Tibial nerve (tissue), 4 donors: ENCODE measurements around the gene TMEM234. TPM values are rescaled to one million over a fixed set of nuclear protein-coding genes. Genes with fewer than 3 reads are reported as not detected.
A peak's percentile ranks its signal among the peaks of the same experiment; 100 is the strongest.

Experiments
- DNase-seq, 2 donors: peaks; one replicate each; pipeline ENCODE4 v3.0.0-alpha.2; 2019; ENCODE audit warnings: low spot score in 2 of 2
- H3K27ac ChIP-seq, 4 donors: fragments of 200-600 bp; sonication (generic) in 3 of 4; one replicate each; pipeline ENCODE4 v1.5.1; 2017 to 2019; ENCODE audit warnings: mild to moderate bottlenecking in 1 of 4
- H3K27me3 ChIP-seq, 2 donors: fragments of 200-600 bp; sonication (generic) in 1 of 2; one replicate each; pipeline versions ENCODE4 v1.5.1 to v1.6.0; 2017 to 2019
- H3K36me3 ChIP-seq, 3 donors: fragments of 200-600 bp; sonication (generic); one replicate each; pipeline ENCODE4 v1.5.1; 2018 to 2019
- H3K4me1 ChIP-seq, 4 donors: fragments of 200-600 bp; sonication (generic) in 3 of 4; one replicate each; pipeline ENCODE4 v1.5.1; 2017 to 2019
- H3K4me3 ChIP-seq, 4 donors: fragments of 200-600 bp; sonication (generic) in 3 of 4; one replicate each; pipeline ENCODE4 v1.5.1; 2017 to 2019; ENCODE audit warnings: mild to moderate bottlenecking in 1 of 4, moderate library complexity in 1 of 4
- H3K9me3 ChIP-seq, 4 donors: fragments of 200-600 bp; sonication (generic) in 3 of 4; one replicate each; pipeline ENCODE4 v1.5.1; 2017 to 2019
- CTCF ChIP-seq, 5 experiments: fragments of 200-600 bp in 3 of 5; fragments of 450-650 bp in 2 of 5; sonication (generic) in 3 of 5; IDR thresholded peaks; one replicate each; pipeline ENCODE4 v1.5.1; 2016 to 2019; ENCODE audit warnings: antibody characterized with exemption in 5 of 5, mild to moderate bottlenecking in 3 of 5, moderate library complexity in 2 of 5
- EP300 ChIP-seq, 2 donors: sonication (generic); formaldehyde crosslinking; IDR thresholded peaks; one replicate each; pipeline ENCODE4 v1.6.1; 2017; ENCODE audit warnings: antibody characterized with exemption in 2 of 2, mild to moderate bottlenecking in 1 of 2
- POLR2A ChIP-seq, 2 donors: fragments of 450-650 bp; IDR thresholded peaks; one replicate each; pipeline ENCODE4 v1.6.1; 2017; ENCODE audit warnings: antibody characterized with exemption in 2 of 2, mild to moderate bottlenecking in 2 of 2, moderate library complexity in 2 of 2
- WGBS, 2 donors: methylation state at CpG; one replicate each; pipeline ENCODE4 v1.1.5; 2018; 5-methylcytosine and 5-hydroxymethylcytosine counted together
- total RNA-seq, 4 donors: library from RNA; depleted of rRNA; stranded (reverse); fragments of >200 nt; gene quantifications; one replicate each; pipeline ENCODE4 v1.1.0, GENCODE V29; 2016

TMEM234 gene
- total RNA-seq, 4 donors from 2014 or later, result 22.5 to 29.0 (median 26.3) TPM

- Histone ChIP-seq H3K36me3 (peaks cover 0 to 14% (median 0%) of the 10 kb centered on the region in 3 donors), H3K4me3 (peak overlapping the region in 1 of 4 donors; percentile 84), H3K9me3 (no peaks in the 10 kb centered on the region), H3K27ac (peak overlapping the region in 3 of 4 donors; percentile 26 to 93 (median 82)), H3K4me1 (peaks cover 0 to 40% (median 12%) of the 10 kb centered on the region in 4 donors), H3K27me3 (no peaks in the 10 kb centered on the region)
- DNase-seq, result no peak
- 27 to 55% methylated on average over 4 of the region's 4 CpGs for WGBS, 2 donors
- TF ChIP-seq CTCF (IDR thresholded peaks at IDR 0.05), result no peak
- no peak for TF ChIP-seq EP300 (IDR thresholded peaks at IDR 0.05)
- TF ChIP-seq POLR2A (IDR thresholded peaks at IDR 0.05), result no peak
Observed at GRCh38 chr1:32239337-32239736, 17.2 kb upstream of the TMEM234 start.

GRCh38 chr1:32234792-32235191, 12.6 kb upstream of the TMEM234 start:
- Histone ChIP-seq H3K27ac (no peak overlapping the region), H3K4me1 (peaks cover 0 to 7% (median under 1%) of the 10 kb centered on the region in 4 donors), H3K27me3 (no peaks in the 10 kb centered on the region), H3K9me3 (no peaks in the 10 kb centered on the region), H3K36me3 (peaks cover 0 to 60% (median 9%) of the 10 kb centered on the region in 3 donors), H3K4me3 (no peak overlapping the region)
- no peak for DNase-seq
- no peak for TF ChIP-seq CTCF (IDR thresholded peaks at IDR 0.05)
- TF ChIP-seq POLR2A (IDR thresholded peaks at IDR 0.05), result no peak
- TF ChIP-seq EP300 (IDR thresholded peaks at IDR 0.05), result no peak
- 78 to 82% methylated on average over 4 to 7 of the region's 7 CpGs for WGBS, 2 donors

- Histone ChIP-seq H3K4me1 (no peaks in the 10 kb centered on the region), H3K4me3 (no peak overlapping the region), H3K27me3 (no peaks in the 10 kb centered on the region), H3K27ac (no peak overlapping the region), H3K9me3 (no peaks in the 10 kb centered on the region), H3K36me3 (peaks cover 0 to 81% (median 15%) of the 10 kb centered on the region in 3 donors)
- WGBS, 2 donors, result 77 to 80% methylated on average over 8 of the region's 8 CpGs
- TF ChIP-seq CTCF (IDR thresholded peaks at IDR 0.05) (no peak), POLR2A (IDR thresholded peaks at IDR 0.05) (no peak), EP300 (IDR thresholded peaks at IDR 0.05) (no peak)
- no peak for DNase-seq
Observed at GRCh38 chr1:32232558-32233304, 10.6 kb upstream of the TMEM234 start.

- no peak for TF ChIP-seq EP300 (IDR thresholded peaks at IDR 0.05)
- TF ChIP-seq POLR2A (IDR thresholded peaks at IDR 0.05), result no peak
- TF ChIP-seq CTCF (IDR thresholded peaks at IDR 0.05), result no peak
- H3K27ac ChIP-seq, result no peak overlapping the region
- no peaks in the 10 kb centered on the region for H3K9me3 ChIP-seq
- no peaks in the 10 kb centered on the region for H3K4me1 ChIP-seq
- H3K27me3 ChIP-seq, result no peaks in the 10 kb centered on the region
- 82 to 86% methylated on average over 5 of the region's 5 CpGs for WGBS, 2 donors
- DNase-seq, result no peak
- H3K36me3 ChIP-seq, result peaks cover 0 to 88% (median 15%) of the 10 kb centered on the region in 3 donors
- no peak overlapping the region for H3K4me3 ChIP-seq
Observed at GRCh38 chr1:32231843-32232432, 9.8 kb upstream of the TMEM234 start.

- DNase-seq, result no peak
- no peak overlapping the region for H3K4me3 ChIP-seq
- H3K27ac ChIP-seq, result no peak overlapping the region
- H3K4me1 ChIP-seq, result peaks cover 0 to 15% (median 3%) of the 10 kb centered on the region in 4 donors
- H3K36me3 ChIP-seq, result peaks cover 0 to 99% (median 29%) of the 10 kb centered on the region in 3 donors
- no peaks in the 10 kb centered on the region for H3K9me3 ChIP-seq
- 76 to 93% methylated on average over 3 of the region's 3 CpGs for WGBS, 2 donors
- no peaks in the 10 kb centered on the region for H3K27me3 ChIP-seq
- TF ChIP-seq POLR2A (IDR thresholded peaks at IDR 0.05) (no peak), CTCF (IDR thresholded peaks at IDR 0.05) (no peak), EP300 (IDR thresholded peaks at IDR 0.05) (no peak)
Observed at GRCh38 chr1:32228771-32229170, 6.6 kb upstream of the TMEM234 start.
